ENCODE data around the gene HAO1. TPM values are rescaled to one million over a fixed set of nuclear protein-coding genes. Genes with fewer than 3 reads are reported as not detected.

HAO1 gene
- total RNA-seq, 3 donors from 2014 or later, result not detected

DNA sequence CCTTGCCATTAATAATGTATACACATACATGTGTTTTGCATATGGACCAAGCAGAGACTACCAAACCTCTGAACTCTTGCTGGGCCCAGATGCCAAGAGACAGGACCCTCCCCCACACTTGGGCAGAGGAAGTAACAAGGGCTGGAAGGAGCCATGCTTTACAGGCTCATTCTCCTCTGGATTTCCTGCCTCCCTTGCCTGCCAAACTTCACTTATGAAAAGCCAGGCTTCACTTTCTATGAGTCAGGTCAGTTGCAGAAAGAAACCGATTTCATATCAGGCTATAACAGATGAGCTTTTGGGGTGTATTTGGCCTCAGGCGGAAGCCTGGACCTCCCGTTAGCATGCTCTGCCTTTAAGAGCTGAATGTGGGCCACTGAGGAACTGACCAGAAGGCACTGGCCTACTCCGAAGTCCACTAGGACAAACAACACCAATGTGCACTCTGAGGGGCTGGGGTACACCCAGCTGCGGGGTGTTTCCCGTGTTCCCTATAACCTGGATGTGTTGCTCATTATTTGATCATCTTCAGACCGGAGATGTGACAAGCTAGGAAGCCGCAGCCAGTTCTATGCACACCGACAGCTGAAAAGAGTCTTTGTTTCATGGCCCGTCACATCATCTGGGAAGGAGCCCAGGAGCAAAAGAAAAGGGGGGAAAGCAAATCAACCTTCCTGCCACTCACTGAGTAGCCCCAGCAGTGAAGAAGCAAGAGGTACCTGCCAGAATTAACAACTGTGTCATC is 28.5 kb downstream of the HAO1 start:
- intact Hi-C loops (cut with DNase I, micrococcal nuclease), result no loop called here
- no peak for DNase-seq
- Histone ChIP-seq H3K36me3 (ENCODE audit: low read depth) (no peaks in the 10 kb centered on the region), H3K9me3 (no peaks in the 10 kb centered on the region), H3K4me3 (no peak overlapping the region), H3K4me1 (ENCODE audit: low read depth) (no peaks in the 10 kb centered on the region)
- no peak for ATAC-seq
- TF ChIP-seq, protein P1, sequence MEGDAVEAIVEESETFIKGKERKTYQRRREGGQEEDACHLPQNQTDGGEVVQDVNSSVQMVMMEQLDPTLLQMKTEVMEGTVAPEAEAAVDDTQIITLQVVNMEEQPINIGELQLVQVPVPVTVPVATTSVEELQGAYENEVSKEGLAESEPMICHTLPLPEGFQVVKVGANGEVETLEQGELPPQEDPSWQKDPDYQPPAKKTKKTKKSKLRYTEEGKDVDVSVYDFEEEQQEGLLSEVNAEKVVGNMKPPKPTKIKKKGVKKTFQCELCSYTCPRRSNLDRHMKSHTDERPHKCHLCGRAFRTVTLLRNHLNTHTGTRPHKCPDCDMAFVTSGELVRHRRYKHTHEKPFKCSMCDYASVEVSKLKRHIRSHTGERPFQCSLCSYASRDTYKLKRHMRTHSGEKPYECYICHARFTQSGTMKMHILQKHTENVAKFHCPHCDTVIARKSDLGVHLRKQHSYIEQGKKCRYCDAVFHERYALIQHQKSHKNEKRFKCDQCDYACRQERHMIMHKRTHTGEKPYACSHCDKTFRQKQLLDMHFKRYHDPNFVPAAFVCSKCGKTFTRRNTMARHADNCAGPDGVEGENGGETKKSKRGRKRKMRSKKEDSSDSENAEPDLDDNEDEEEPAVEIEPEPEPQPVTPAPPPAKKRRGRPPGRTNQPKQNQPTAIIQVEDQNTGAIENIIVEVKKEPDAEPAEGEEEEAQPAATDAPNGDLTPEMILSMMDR (IDR thresholded peaks at IDR 0.05), result no peak

DNA sequence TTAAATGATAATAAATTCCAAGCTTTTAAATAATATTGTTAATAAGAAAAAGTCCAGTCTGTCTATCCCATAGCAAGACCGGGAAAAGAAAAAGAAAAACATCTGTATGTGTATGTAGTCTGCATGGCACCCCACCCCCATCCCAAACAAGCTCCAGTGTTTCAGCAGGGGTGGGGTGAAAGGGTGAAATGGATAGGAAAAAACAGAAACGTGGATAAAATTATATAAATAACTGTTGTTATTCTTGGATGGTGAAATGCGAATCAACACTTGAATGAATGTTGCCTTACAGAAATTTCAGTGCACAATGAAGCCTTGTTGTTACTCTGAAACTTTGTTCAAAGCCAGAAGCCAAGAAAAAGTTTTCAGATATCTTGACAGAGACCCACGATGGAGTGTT is 31.4 kb downstream of the HAO1 start:
- intact Hi-C loops (cut with DNase I, micrococcal nuclease), result no loop called here
- no peak for DNase-seq

DNA sequence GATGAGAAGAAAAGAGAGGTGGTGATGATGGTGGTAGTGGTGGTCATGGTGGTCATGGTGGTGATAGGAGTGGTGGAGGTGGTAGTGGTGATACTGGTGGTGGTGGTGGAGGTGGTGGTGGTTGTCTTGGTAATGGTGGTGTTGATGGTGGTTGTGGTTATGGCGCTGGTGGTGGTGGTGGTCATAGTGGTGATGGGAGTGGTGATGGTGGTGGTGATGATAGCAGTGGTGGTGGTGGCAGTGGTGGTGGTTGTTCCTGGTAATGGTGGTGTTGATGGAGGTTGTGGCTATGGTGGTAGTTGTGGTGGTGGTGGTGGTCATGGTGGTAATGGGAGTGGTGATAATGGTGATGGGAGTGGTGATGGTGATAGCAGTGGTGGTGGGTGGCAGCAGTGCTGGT is 36.8 kb downstream of the HAO1 start:
- Histone ChIP-seq H3K36me3 (ENCODE audit: low read depth) (no peaks in the 10 kb centered on the region), H3K9me3 (no peaks in the 10 kb centered on the region), H3K4me3 (no peak overlapping the region), H3K4me1 (ENCODE audit: low read depth) (no peaks in the 10 kb centered on the region)
- DNase-seq (no peak), ATAC-seq (no peak)
- intact Hi-C loops (cut with DNase I, micrococcal nuclease), result no loop called here
- TF ChIP-seq, protein P1 (IDR thresholded peaks at IDR 0.05), result no peak

More for the DNA sequence above, 31.4 kb downstream of the HAO1 start:
- no peak for ATAC-seq
- TF ChIP-seq, protein P1 (IDR thresholded peaks at IDR 0.05), result no peak
- H3K4me3 ChIP-seq, result no peak overlapping the region
- H3K9me3 ChIP-seq, result no peaks in the 10 kb centered on the region
- H3K36me3 ChIP-seq (ENCODE audit: low read depth), result no peaks in the 10 kb centered on the region
- H3K4me1 ChIP-seq (ENCODE audit: low read depth), result no peaks in the 10 kb centered on the region

DNA sequence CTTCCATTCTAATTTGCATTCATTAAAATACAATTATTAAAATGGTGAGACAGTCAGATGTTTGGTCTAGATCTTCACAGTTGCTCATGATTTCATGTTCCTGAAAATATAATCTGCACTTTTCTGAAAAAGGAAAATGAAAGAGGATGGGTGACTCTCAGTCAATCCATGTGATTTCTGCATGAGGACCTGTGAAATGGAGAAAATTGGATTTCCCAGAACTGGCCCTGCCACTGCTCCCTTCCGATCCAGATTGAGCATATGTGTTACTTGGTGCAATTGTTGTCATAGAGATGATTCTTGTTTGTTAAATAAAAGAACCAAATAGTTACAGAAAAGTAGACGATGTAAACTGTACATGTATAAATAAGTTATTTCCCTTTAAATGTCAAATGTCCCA is 37.4 kb downstream of the HAO1 start:
- no peak overlapping the region for H3K4me3 ChIP-seq
- intact Hi-C loops (cut with DNase I, micrococcal nuclease), result no loop called here
- no peak for ATAC-seq
- no peaks in the 10 kb centered on the region for H3K4me1 ChIP-seq (ENCODE audit: low read depth)
- no peaks in the 10 kb centered on the region for H3K9me3 ChIP-seq
- TF ChIP-seq, protein P1 (IDR thresholded peaks at IDR 0.05), result no peak
- H3K36me3 ChIP-seq (ENCODE audit: low read depth), result no peaks in the 10 kb centered on the region
- no peak for DNase-seq

DNA sequence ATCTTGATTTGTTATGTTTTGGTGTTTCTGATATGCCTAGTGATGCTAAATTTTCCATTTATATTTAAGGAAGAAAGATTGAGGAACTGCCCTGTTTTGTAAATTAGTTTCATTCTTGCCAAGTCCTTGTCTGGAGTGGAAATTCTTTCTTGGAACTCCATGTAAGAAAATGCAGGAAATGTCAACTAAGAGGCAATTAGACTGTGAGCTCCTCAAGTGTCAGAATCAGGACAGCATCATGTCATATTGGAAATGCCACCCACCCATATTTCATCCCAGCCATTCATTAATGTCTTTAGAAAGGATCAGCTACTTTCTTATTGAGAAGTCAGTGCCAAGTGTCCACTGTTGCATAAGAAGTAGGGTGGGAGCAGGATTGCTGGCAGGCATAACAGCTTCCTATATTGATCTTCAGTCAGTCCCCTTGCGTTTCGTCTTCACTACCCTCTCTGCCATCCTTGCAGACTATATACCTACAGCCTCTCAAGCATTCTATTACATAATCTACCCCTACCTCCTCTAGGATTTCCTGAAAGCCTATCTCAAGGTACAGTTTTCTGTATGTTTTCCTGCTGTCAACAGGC is 42.4 kb downstream of the HAO1 start:
- no peaks in the 10 kb centered on the region for H3K4me1 ChIP-seq (ENCODE audit: low read depth)
- DNase-seq (no peak), ATAC-seq (no peak)
- intact Hi-C loops (cut with DNase I, micrococcal nuclease), result no loop called here
- H3K4me3 ChIP-seq, result no peak overlapping the region
- no peaks in the 10 kb centered on the region for H3K36me3 ChIP-seq (ENCODE audit: low read depth)
- H3K9me3 ChIP-seq, result no peaks in the 10 kb centered on the region
- TF ChIP-seq, protein P1 (IDR thresholded peaks at IDR 0.05), result no peak

All from mucosa of descending colon (tissue), 3 donors.